ENCODE data around the gene HOXB3. TPM values are rescaled to one million over a fixed set of nuclear protein-coding genes. Genes with fewer than 3 reads are reported as not detected.

Gene HOXB3
- total and polyA plus RNA-seq, 7 donors = 6.2 to 64.3 (median 25.3) TPM

- no peaks in the 10 kb centered on the region for H3K27me3 ChIP-seq
- no peak overlapping the region for H3K4me3 ChIP-seq
- no peaks in the 10 kb centered on the region for H3K9me3 ChIP-seq
- intact Hi-C loops (cut with DNase I) = no loop called here
- TF ChIP-seq CTCF (IDR thresholded peaks at IDR 0.05) = no peak
- TF ChIP-seq POLR2AphosphoS5 (IDR thresholded peaks at IDR 0.05) = no peak
- TF ChIP-seq POLR2A (IDR thresholded peaks at IDR 0.05) = no peak
- TF ChIP-seq EP300 (IDR thresholded peaks at IDR 0.05) = no peak
- no peak overlapping the region for H3K27ac ChIP-seq
- peaks cover 0 to 25% (median 22%) of the 10 kb centered on the region in 4 donors for H3K4me1 ChIP-seq
- no peak for DNase-seq
- H3K36me3 ChIP-seq = no peaks in the 10 kb centered on the region
- 79 to 95% methylated on average over 5 of the region's 5 CpGs for WGBS, 2 donors
These were observed 70.6 kb downstream of the HOXB3 start for GRCh38 chr17:48519427-48519826.

DNA sequence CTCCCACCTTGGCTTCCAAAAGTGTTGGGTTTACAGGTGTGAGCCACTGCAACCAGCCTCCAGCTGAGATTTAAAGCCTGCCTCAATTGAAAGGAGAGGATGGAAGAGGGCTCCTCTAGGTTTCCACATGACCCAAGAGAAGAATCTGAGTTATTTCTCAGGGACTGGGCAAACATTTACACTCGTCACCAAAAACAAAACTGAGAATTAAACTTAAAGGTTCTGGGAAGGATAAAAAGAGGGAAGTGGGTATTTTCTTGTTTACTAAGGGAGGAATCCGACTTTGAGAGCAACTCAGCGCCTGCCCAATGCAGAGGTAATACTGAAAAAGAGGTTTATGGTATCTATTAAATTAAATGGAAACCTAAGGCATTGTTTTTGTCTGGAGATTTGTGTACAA lies 72.6 kb downstream of the HOXB3 start:
- intact Hi-C loops (cut with DNase I) = no loop called here
- Histone ChIP-seq H3K27me3 (no peaks in the 10 kb centered on the region), H3K4me1 (peaks cover 0 to 18% (median 9%) of the 10 kb centered on the region in 4 donors), H3K36me3 (no peaks in the 10 kb centered on the region), H3K27ac (no peak overlapping the region), H3K9me3 (no peaks in the 10 kb centered on the region), H3K4me3 (no peak overlapping the region)
- WGBS, 2 donors = 12 to 22% methylated on average over 3 of the region's 3 CpGs
- no peak for TF ChIP-seq EP300 (IDR thresholded peaks at IDR 0.05)
- TF ChIP-seq POLR2AphosphoS5 (IDR thresholded peaks at IDR 0.05) = no peak
- TF ChIP-seq POLR2A (IDR thresholded peaks at IDR 0.05) = no peak
- TF ChIP-seq CTCF (IDR thresholded peaks at IDR 0.05) = no peak
- no peak for DNase-seq

GRCh38 chr17:48515925-48516900 lies 73.8 kb downstream of the HOXB3 start:
- 28 to 71% methylated on average over 3 of the region's 3 CpGs for WGBS, 2 donors
- intact Hi-C loops (cut with DNase I) = no loop called here
- peaks cover 0 to 7% (median 0%) of the 10 kb centered on the region in 4 donors for H3K4me1 ChIP-seq
- no peaks in the 10 kb centered on the region for H3K9me3 ChIP-seq
- H3K4me3 ChIP-seq = no peak overlapping the region
- TF ChIP-seq EP300 (IDR thresholded peaks at IDR 0.05) (no peak), CTCF (IDR thresholded peaks at IDR 0.05) (no peak), POLR2AphosphoS5 (IDR thresholded peaks at IDR 0.05) (no peak), POLR2A (IDR thresholded peaks at IDR 0.05) (no peak)
- H3K27me3 ChIP-seq = no peaks in the 10 kb centered on the region
- peak overlapping the region in 1 of 4 donors; percentile 28 for H3K27ac ChIP-seq
- DNase-seq = no peak
- H3K36me3 ChIP-seq = no peaks in the 10 kb centered on the region

GRCh38 chr17:48514477-48514876 lies 75.6 kb downstream of the HOXB3 start:
- Histone ChIP-seq H3K27ac (no peak overlapping the region), H3K36me3 (no peaks in the 10 kb centered on the region), H3K9me3 (no peaks in the 10 kb centered on the region), H3K27me3 (no peaks in the 10 kb centered on the region), H3K4me1 (peaks cover 0 to 7% (median 0%) of the 10 kb centered on the region in 4 donors), H3K4me3 (no peak overlapping the region)
- intact Hi-C loops (cut with DNase I) = no loop called here
- TF ChIP-seq POLR2AphosphoS5 (IDR thresholded peaks at IDR 0.05) = no peak
- no peak for TF ChIP-seq POLR2A (IDR thresholded peaks at IDR 0.05)
- TF ChIP-seq EP300 (IDR thresholded peaks at IDR 0.05) = no peak
- no peak for TF ChIP-seq CTCF (IDR thresholded peaks at IDR 0.05)
- no peak for DNase-seq
- 85 to 91% methylated on average over 2 of the region's 2 CpGs for WGBS, 2 donors

Data from sigmoid colon (tissue), 7 donors.